Activated CD8-positive, alpha-beta memory T cell treated with anti-CD3 and anti-CD28 coated beads for 1 hour (primary cell): ENCODE measurements around the gene SLC23A2.
"Not testable (repeated sequence)": the region's sequence is repeated elsewhere in the genome, so short reads cannot be mapped to it uniquely, and the experiment has no call there.

ENCODE experiments used
- DNase-seq, 2 donors: peaks; one replicate each; pipeline ENCODE4 v3.0.0-alpha.2; 2020; ENCODE audit warnings: low read depth in 1 of 2; ENCODE audit errors: extremely low read depth in 1 of 2

Gene SLC23A2

GRCh38 chr20:5001174-5002076 lies at the start of gene SLC23A2:
Gene SLC23A2, minus strand, starts transcription at chr20:5001510. Its CDS starts 68,948 bp downstream, at chr20:4932562.
- DNase-seq = peak in 1 of 2 donors; percentile 56

GRCh38 chr20:5046656-5047339 lies 45.5 kb upstream of the SLC23A2 start:
- no peak for DNase-seq

- DNase-seq = no peak
Measured at GRCh38 chr20:5045906-5046305, 44.6 kb upstream of the SLC23A2 start.

GRCh38 chr20:5044075-5044620 lies 42.8 kb upstream of the SLC23A2 start:
- DNase-seq = no peak

- DNase-seq = no peak
Measured at GRCh38 chr20:5041433-5041832, 40.1 kb upstream of the SLC23A2 start.

- no peak for DNase-seq
Measured at GRCh38 chr20:5040345-5040744, 39.0 kb upstream of the SLC23A2 start.

- no peak for DNase-seq
Measured at GRCh38 chr20:5039889-5040288, 38.6 kb upstream of the SLC23A2 start.

- DNase-seq = peak; percentile 11 to 17
Measured at GRCh38 chr20:5039255-5039657, 37.9 kb upstream of the SLC23A2 start.

GRCh38 chr20:5036828-5037227 lies 35.5 kb upstream of the SLC23A2 start:
- DNase-seq = no peak

- DNase-seq = not testable (repeated sequence)
Measured at GRCh38 chr20:5035518-5035917, 34.2 kb upstream of the SLC23A2 start.

GRCh38 chr20:5033566-5033965 lies 32.3 kb upstream of the SLC23A2 start:
- no peak for DNase-seq

GRCh38 chr20:5031701-5032100 lies 30.4 kb upstream of the SLC23A2 start:
- not testable (repeated sequence) for DNase-seq

- no peak for DNase-seq
Measured at GRCh38 chr20:5031206-5031557, 29.9 kb upstream of the SLC23A2 start.

GRCh38 chr20:5030348-5031205 lies 29.3 kb upstream of the SLC23A2 start:
- DNase-seq = no peak

- not testable (repeated sequence) for DNase-seq
Measured at GRCh38 chr20:5028258-5029059, 27.1 kb upstream of the SLC23A2 start.

GRCh38 chr20:5024982-5025381 lies 23.7 kb upstream of the SLC23A2 start:
- no peak for DNase-seq

- no peak for DNase-seq
Measured at GRCh38 chr20:5024103-5024502, 22.8 kb upstream of the SLC23A2 start.

GRCh38 chr20:5023171-5023570 lies 21.9 kb upstream of the SLC23A2 start:
- DNase-seq = not testable (repeated sequence)

- no peak for DNase-seq
Measured at GRCh38 chr20:5020760-5021159, 19.4 kb upstream of the SLC23A2 start.
